A673 (cell line): Measurements from ENCODE around the gene BEST3. TPM values are rescaled to one million over a fixed set of nuclear protein-coding genes. Genes with fewer than 3 reads are reported as not detected.

ENCODE experiments used
- BruUV-seq: library from RNA; stranded (reverse); fragments of 400-500 nt; replicated peaks from 2 replicates; lab custom pipeline; 2021; lab: Mats Ljungman, UMichigan
- CTCF ChIA-PET: fragments of 300-600 bp; sonication (Branson Sonifier 250); formaldehyde crosslinking; loops from one replicate; lab custom pipeline; 2022; ENCODE audit warnings: antibody characterized with exemption; lab: Charles Lee
- POLR2A ChIA-PET: fragments of 300-600 bp; sonication (Branson Sonifier 250); formaldehyde crosslinking; loops from one replicate; lab custom pipeline; 2022; ENCODE audit warnings: antibody characterized with exemption; ENCODE audit not compliant: low non-redundant PET; lab: Charles Lee
- DNase-seq: peaks from one replicate; pipeline ENCODE4 v3.0.0-alpha.2; 2015; ENCODE audit warnings: low spot score
- H3K27ac ChIP-seq: fragments of 200-600 bp; sonication (generic); 2 replicates; pipeline ENCODE4 v1.5.1; 2016; ENCODE audit warnings: mixed run types, low read depth, mild to moderate bottlenecking, mixed read lengths, antibody characterized with exemption, low read length; ENCODE audit not compliant: poor library complexity, severe bottlenecking
- H3K27me3 ChIP-seq: fragments of 200-600 bp; sonication (generic); replicated peaks from 2 replicates; pipeline ENCODE4 v1.6.1; 2017; ENCODE audit warnings: mixed run types, low read depth, mild to moderate bottlenecking, mixed read lengths, antibody characterized with exemption, low read length; ENCODE audit not compliant: insufficient read depth, poor library complexity
- H3K36me3 ChIP-seq: fragments of 200-600 bp; sonication (generic); 2 replicates; pipeline ENCODE4 v1.6.1; 2016; ENCODE audit warnings: mixed run types, mild to moderate bottlenecking, mixed read lengths, antibody characterized with exemption, low read length; ENCODE audit not compliant: insufficient read depth, poor library complexity, severe bottlenecking
- H3K4me1 ChIP-seq: fragments of 200-600 bp; sonication (generic); 2 replicates; pipeline ENCODE4 v1.6.1; 2017; ENCODE audit warnings: mixed run types, mild to moderate bottlenecking, mixed read lengths, antibody characterized with exemption, low read length; ENCODE audit not compliant: insufficient read depth, poor library complexity, severe bottlenecking
- H3K4me3 ChIP-seq: fragments of 200-600 bp; sonication (generic); 2 replicates; pipeline ENCODE4 v1.5.1; 2016; ENCODE audit warnings: low read depth, mixed run types, mild to moderate bottlenecking, mixed read lengths, low read length; ENCODE audit not compliant: poor library complexity, severe bottlenecking
- H3K9me3 ChIP-seq: fragments of 200-600 bp; sonication (generic); 2 replicates; pipeline ENCODE4 v1.6.1; 2016; ENCODE audit warnings: mixed run types, low read depth, mild to moderate bottlenecking, mixed read lengths, antibody characterized with exemption, low read length; ENCODE audit not compliant: poor library complexity, severe bottlenecking
- CTCF ChIP-seq: fragments of 300-800, 200-600 bp; sonication (generic); conservative IDR thresholded peaks from 2 replicates; pipeline ENCODE4 v1.5.1; 2017; ENCODE audit warnings: low read depth, mild to moderate bottlenecking, antibody characterized with exemption, low read length, moderate library complexity, mixed read lengths
- EZH2 ChIP-seq: fragments of 200-600 bp; sonication (generic); IDR thresholded peaks from 2 replicates; pipeline ENCODE4 v1.6.1; 2017; ENCODE audit warnings: borderline replicate concordance, low read depth, mild to moderate bottlenecking, mixed read lengths, antibody characterized with exemption, low read length; ENCODE audit not compliant: poor library complexity, severe bottlenecking
- intact Hi-C: fragments of 100-400 bp; cut with micrococcal nuclease; formaldehyde crosslinking; loops from one replicate; pipeline ENCODE4 v1.10.0; 2022; ENCODE audit not compliant: unreplicated experiment
- total RNA-seq: library from RNA; stranded (reverse); gene quantifications from 2 replicates; pipeline ENCODE4 v1.2.3, GENCODE V29; 2021

BEST3 gene
- total RNA-seq, 1 experiment from 2014 or later, result 0.69 TPM

GRCh38 chr12:69639400-69640016 lies 59.6 kb downstream of the BEST3 start:
- DNase-seq, result peak; percentile 86
- ChIA-PET POLR2A (no interaction called here), CTCF (interaction anchor here (1.0 to 1.1 kb wide), 3 partner anchors 282 to 349 kb away, joined by 3 to 16 read pairs (median 4); no protein-coding TSS in a partner anchor)
- H3K4me1 ChIP-seq, result no peaks in the 10 kb centered on the region
- no peak overlapping the region for H3K4me3 ChIP-seq
- no peaks in the 10 kb centered on the region for H3K9me3 ChIP-seq
- TF ChIP-seq CTCF (peak; percentile 91), EZH2 (no peak)
- no peaks in the 10 kb centered on the region for H3K36me3 ChIP-seq
- intact Hi-C loops, result loop anchor here (10.0 kb wide), 2 partner anchors 345 to 485 kb away; no protein-coding TSS in a partner anchor
- H3K27ac ChIP-seq, result no peak overlapping the region
- BruUV-seq, result no TSS peak
- no peaks in the 10 kb centered on the region for H3K27me3 ChIP-seq

- Histone ChIP-seq H3K4me3 (no peak overlapping the region), H3K9me3 (no peaks in the 10 kb centered on the region), H3K4me1 (no peaks in the 10 kb centered on the region), H3K27me3 (no peaks in the 10 kb centered on the region), H3K27ac (no peak overlapping the region), H3K36me3 (no peaks in the 10 kb centered on the region)
- peak; percentile 18 for DNase-seq
- ChIA-PET CTCF (no interaction called here), POLR2A (no interaction called here)
- intact Hi-C loops, result loop anchor here (10.0 kb wide), 2 partner anchors 338 to 478 kb away; no protein-coding TSS in a partner anchor
- no peak for TF ChIP-seq EZH2
- peak; percentile 48 for TF ChIP-seq CTCF
- BruUV-seq, result no TSS peak
These were observed 66.0 kb downstream of the BEST3 start for GRCh38 chr12:69633061-69633460.

GRCh38 chr12:69630191-69630590 lies 68.9 kb downstream of the BEST3 start:
- POLR2A ChIA-PET, result no interaction called here
- no peaks in the 10 kb centered on the region for H3K9me3 ChIP-seq
- H3K36me3 ChIP-seq, result no peaks in the 10 kb centered on the region
- BruUV-seq, result no TSS peak
- peak; percentile 39 for TF ChIP-seq CTCF
- TF ChIP-seq EZH2, result no peak
- intact Hi-C loops, result loop anchor here (10.0 kb wide), 2 partner anchors 335 to 475 kb away; no protein-coding TSS in a partner anchor
- H3K4me3 ChIP-seq, result no peak overlapping the region
- CTCF ChIA-PET, result no interaction called here
- no peak overlapping the region for H3K27ac ChIP-seq
- DNase-seq, result no peak
- H3K27me3 ChIP-seq, result no peaks in the 10 kb centered on the region
- H3K4me1 ChIP-seq, result no peaks in the 10 kb centered on the region
